DND-41 (cell line): Measurements from ENCODE around the gene TBCK.
A peak's percentile ranks its signal among the peaks of the same experiment; 100 is the strongest.

ENCODE experiments used
- ATAC-seq: fragments of 200-7000 bp; cut with Tn5 transposase; 3 replicates; pipeline ENCODE4 v1.9.1; 2021; ENCODE audit warnings: low read depth; ENCODE audit not compliant: insufficient read depth
- DNase-seq: peaks from one replicate; pipeline ENCODE4 v3.0.0-alpha.2; 2020
- H2AFZ ChIP-seq: 2 replicates; pipeline ENCODE4 v1.6.0; 2012; ENCODE audit warnings: low read depth, low read length
- H3K27ac ChIP-seq: 2 replicates; pipeline ENCODE4 v1.5.1; 2012; ENCODE audit warnings: low read length, inconsistent platforms
- H3K27me3 ChIP-seq: fragments of 200-600 bp; sonication (generic); 2 replicates; pipeline ENCODE4 v1.6.0; 2012; ENCODE audit warnings: low read length, mild to moderate bottlenecking, inconsistent platforms; ENCODE audit not compliant: insufficient read depth, poor library complexity
- H3K36me3 ChIP-seq: 2 replicates; pipeline ENCODE4 v1.5.1; 2012; ENCODE audit warnings: low read length, inconsistent platforms; ENCODE audit not compliant: insufficient read depth
- H3K4me1 ChIP-seq: 2 replicates; pipeline ENCODE4 v1.5.1; 2012; ENCODE audit warnings: mild to moderate bottlenecking, low read length; ENCODE audit not compliant: insufficient read depth
- H3K4me2 ChIP-seq: 2 replicates; pipeline ENCODE4 v1.6.0; 2012; ENCODE audit warnings: mild to moderate bottlenecking, moderate library complexity, low read length, inconsistent platforms; ENCODE audit not compliant: insufficient read depth
- H3K4me3 ChIP-seq, 2 experiments: fragments of 200-600 bp in 1 of 2; shearing (Covaris generic) in 1 of 2; 2 replicates each; pipeline ENCODE4 v1.5.1; 2012 to 2016; ENCODE audit warnings: inconsistent platforms in 2 of 2, low read length in 2 of 2, mild to moderate bottlenecking in 2 of 2, low read depth in 1 of 2, moderate library complexity in 1 of 2
- H3K79me2 ChIP-seq: 2 replicates; pipeline ENCODE4 v1.6.0; 2012; ENCODE audit warnings: low read length, inconsistent platforms; ENCODE audit not compliant: insufficient read depth
- H3K9ac ChIP-seq: 2 replicates; pipeline ENCODE4 v1.6.0; 2012; ENCODE audit warnings: low read depth, mild to moderate bottlenecking, inconsistent platforms, low read length, moderate library complexity
- H3K9me3 ChIP-seq: 2 replicates; pipeline ENCODE4 v1.5.1; 2012; ENCODE audit warnings: low read length, moderate library complexity, mild to moderate bottlenecking, inconsistent platforms; ENCODE audit not compliant: insufficient read depth, severe bottlenecking
- H4K20me1 ChIP-seq: 2 replicates; pipeline ENCODE4 v1.6.0; 2012; ENCODE audit warnings: low read length; ENCODE audit not compliant: insufficient read depth
- CTCF ChIP-seq: IDR thresholded peaks from 2 replicates; pipeline ENCODE4 v1.5.1; 2012; ENCODE audit warnings: borderline replicate concordance, low read length, moderate library complexity, mild to moderate bottlenecking; ENCODE audit not compliant: poor library complexity, severe bottlenecking; ENCODE audit errors: extremely low read depth
- EZH2 ChIP-seq: IDR thresholded peaks from 3 replicates; pipeline ENCODE4 v1.6.1; 2012; ENCODE audit warnings: borderline replicate concordance, low read depth, mild to moderate bottlenecking, moderate library complexity, low read length, inconsistent platforms; ENCODE audit not compliant: severe bottlenecking

The TBCK gene

GRCh38 chr4:106318511-106318910 lies 2.5 kb upstream of the TBCK start:
- Histone ChIP-seq H3K27me3 (no peaks in the 10 kb centered on the region), H2AFZ (no peak overlapping the region), H3K9me3 (no peaks in the 10 kb centered on the region), H3K4me2 (peak overlapping the region; percentile 91; the same call in 1 of the 2 replicates), H3K4me3 (peak overlapping the region in 1 of 2 experiments; percentile 97; a peak in 1 of 4 replicates), H3K27ac (no peak overlapping the region), H3K9ac (0 out of 2 replicates have a peak overlapping the region, but pooled peaks have one; percentile 1), H3K4me1 (peaks cover 38% of the 10 kb centered on the region), H4K20me1 (no peaks in the 10 kb centered on the region), H3K79me2 (peaks cover 87% of the 10 kb centered on the region), H3K36me3 (peaks cover 7% of the 10 kb centered on the region)
- no peak for TF ChIP-seq CTCF
- TF ChIP-seq EZH2 = no peak
- DNase-seq (no peak), ATAC-seq (no peak)

- ATAC-seq (no peak), DNase-seq (no peak)
- H3K9me3 ChIP-seq = no peaks in the 10 kb centered on the region
- no peaks in the 10 kb centered on the region for H3K27me3 ChIP-seq
- no peaks in the 10 kb centered on the region for H4K20me1 ChIP-seq
- H3K27ac ChIP-seq = no peak overlapping the region
- H3K9ac ChIP-seq = peak overlapping the region; percentile 92
- peaks cover 43% of the 10 kb centered on the region for H3K4me1 ChIP-seq
- H2AFZ ChIP-seq = no peak overlapping the region
- peaks cover 7% of the 10 kb centered on the region for H3K36me3 ChIP-seq
- peak overlapping the region; percentile 96 to 97; a peak in 3 of 4 replicates for H3K4me3 ChIP-seq
- peak overlapping the region; percentile 91 for H3K4me2 ChIP-seq
- H3K79me2 ChIP-seq = peaks cover 86% of the 10 kb centered on the region
- TF ChIP-seq EZH2 = no peak
- TF ChIP-seq CTCF = no peak
Measured at GRCh38 chr4:106317815-106318214, 1.8 kb upstream of the TBCK start.

GRCh38 chr4:106316773-106317409 lies 882 bp upstream of the TBCK start:
- Histone ChIP-seq H2AFZ (peak overlapping the region; percentile 98), H3K36me3 (peaks cover 7% of the 10 kb centered on the region), H3K9ac (peak overlapping the region; percentile 92), H3K27ac (peak overlapping the region; percentile 99), H4K20me1 (no peaks in the 10 kb centered on the region), H3K9me3 (no peaks in the 10 kb centered on the region), H3K27me3 (no peaks in the 10 kb centered on the region), H3K4me2 (peak overlapping the region; percentile 91), H3K4me1 (peaks cover 43% of the 10 kb centered on the region), H3K4me3 (peak overlapping the region; percentile 96 to 97), H3K79me2 (peaks cover 80% of the 10 kb centered on the region)
- DNase-seq (no peak), ATAC-seq (peak; percentile 0; the same call in 1 of the 3 replicates)
- TF ChIP-seq EZH2 (no peak), CTCF (no peak)
